ENCODE measurements around the gene IL12RB2. TPM values are rescaled to one million over a fixed set of nuclear protein-coding genes. Genes with fewer than 3 reads are reported as not detected.
"Not testable (repeated sequence)": the region's sequence is repeated elsewhere in the genome, so short reads cannot be mapped to it uniquely, and the experiment has no call there.

IL12RB2 gene
- total RNA-seq, 2 donors from 2014 or later, result 57.4 to 63.3 TPM

- Mint-ChIP-seq H3K9me3 (peaks cover 7% of the 10 kb centered on the region), H3K4me1 (no peaks in the 10 kb centered on the region), H3K27ac (no peak overlapping the region), H3K36me3 (ENCODE audit: low read depth) (peaks cover 100% of the 10 kb centered on the region), H3K4me3 (no peak overlapping the region), H3K27me3 (no peaks in the 10 kb centered on the region)
- no peak for ATAC-seq (replicated peaks)
Measured at GRCh38 chr1:67383999-67384638, 76.4 kb downstream of the IL12RB2 start.

GRCh38 chr1:67390041-67390887 lies 82.6 kb downstream of the IL12RB2 start:
- peaks cover 97% of the 10 kb centered on the region for H3K36me3 Mint-ChIP-seq (ENCODE audit: low read depth)
- peak; percentile 16 for ATAC-seq (replicated peaks)

GRCh38 chr1:67393240-67393639 lies 85.6 kb downstream of the IL12RB2 start:
- Mint-ChIP-seq H3K4me1 (peaks cover 4% of the 10 kb centered on the region), H3K4me3 (no peak overlapping the region), H3K27me3 (no peaks in the 10 kb centered on the region), H3K36me3 (ENCODE audit: low read depth) (peaks cover 97% of the 10 kb centered on the region), H3K27ac (no peak overlapping the region), H3K9me3 (peaks cover 3% of the 10 kb centered on the region)
- no peak for ATAC-seq (replicated peaks)

More at GRCh38 chr1:67390041-67390887, 82.6 kb downstream of the IL12RB2 start:
- peak overlapping the region; percentile 14 for H3K27ac Mint-ChIP-seq
- no peaks in the 10 kb centered on the region for H3K9me3 Mint-ChIP-seq
- H3K27me3 Mint-ChIP-seq, result no peaks in the 10 kb centered on the region
- H3K4me1 Mint-ChIP-seq, result no peaks in the 10 kb centered on the region
- H3K4me3 Mint-ChIP-seq, result no peak overlapping the region

DNA sequence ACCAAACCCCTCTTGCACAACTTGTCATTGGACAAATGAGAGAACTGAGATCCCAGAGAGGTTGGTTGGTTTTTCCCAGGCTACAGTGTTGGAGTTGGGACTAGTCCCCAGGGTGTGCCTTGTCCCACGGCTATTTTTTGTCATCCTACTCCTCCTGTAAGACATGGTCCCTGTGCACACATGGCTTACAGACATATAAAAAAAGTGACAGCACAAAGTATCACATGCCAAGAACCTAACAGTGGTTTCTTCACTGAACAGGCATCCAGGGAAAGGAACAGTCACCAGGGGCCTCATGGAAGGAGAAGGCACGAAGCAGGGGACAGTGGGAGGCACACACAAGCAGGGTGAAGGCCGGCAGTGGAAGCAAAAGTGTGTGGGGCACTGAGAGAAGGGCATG lies 86.1 kb downstream of the IL12RB2 start:
- Mint-ChIP-seq H3K27ac (no peak overlapping the region), H3K9me3 (peaks cover 4% of the 10 kb centered on the region), H3K36me3 (ENCODE audit: low read depth) (peaks cover 97% of the 10 kb centered on the region), H3K4me1 (peaks cover 4% of the 10 kb centered on the region), H3K27me3 (no peaks in the 10 kb centered on the region), H3K4me3 (no peak overlapping the region)
- no peak for ATAC-seq (replicated peaks)

DNA sequence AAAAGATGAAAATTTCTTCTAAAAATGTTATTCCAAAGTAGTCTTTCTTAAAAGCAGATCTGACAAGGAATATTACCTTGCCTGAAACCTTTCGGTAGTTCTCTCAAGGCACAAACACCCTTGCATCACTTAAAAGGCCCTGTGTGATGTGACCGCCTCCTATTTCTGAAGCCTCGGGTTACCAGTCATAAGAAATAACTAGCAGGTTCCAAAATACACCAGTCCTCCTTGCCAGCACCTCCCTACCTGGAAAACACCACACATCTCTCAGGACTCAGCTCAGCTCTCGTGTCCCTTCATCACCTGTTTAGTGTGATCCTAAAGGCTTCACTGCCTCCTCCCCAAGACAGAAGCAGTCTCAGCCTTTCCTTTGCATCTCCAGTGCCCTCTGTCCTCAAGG lies 86.9 kb downstream of the IL12RB2 start:
- peaks cover 97% of the 10 kb centered on the region for H3K36me3 Mint-ChIP-seq (ENCODE audit: low read depth)
- H3K4me3 Mint-ChIP-seq, result no peak overlapping the region
- H3K27ac Mint-ChIP-seq, result no peak overlapping the region
- peaks cover 4% of the 10 kb centered on the region for H3K9me3 Mint-ChIP-seq
- ATAC-seq (replicated peaks), result no peak
- H3K4me1 Mint-ChIP-seq, result peaks cover 4% of the 10 kb centered on the region
- no peaks in the 10 kb centered on the region for H3K27me3 Mint-ChIP-seq

GRCh38 chr1:67399199-67399993 lies 91.7 kb downstream of the IL12RB2 start:
- Mint-ChIP-seq H3K4me1 (peaks cover 16% of the 10 kb centered on the region), H3K27me3 (no peaks in the 10 kb centered on the region), H3K9me3 (peaks cover 4% of the 10 kb centered on the region), H3K27ac (peak overlapping the region; percentile 82), H3K36me3 (ENCODE audit: low read depth) (peaks cover 67% of the 10 kb centered on the region), H3K4me3 (peak overlapping the region; percentile 27)
- ATAC-seq (replicated peaks), result peak; percentile 42

GRCh38 chr1:67400029-67400786 lies 92.5 kb downstream of the IL12RB2 start:
- not testable (repeated sequence) for H3K9me3 Mint-ChIP-seq, H3K27me3 Mint-ChIP-seq
- Mint-ChIP-seq H3K4me1 (peaks cover 16% of the 10 kb centered on the region), H3K27ac (peak overlapping the region; percentile 82), H3K4me3 (peak overlapping the region; percentile 27), H3K36me3 (ENCODE audit: low read depth) (peaks cover 65% of the 10 kb centered on the region)
- ATAC-seq (replicated peaks), result peak; percentile 92

DNA sequence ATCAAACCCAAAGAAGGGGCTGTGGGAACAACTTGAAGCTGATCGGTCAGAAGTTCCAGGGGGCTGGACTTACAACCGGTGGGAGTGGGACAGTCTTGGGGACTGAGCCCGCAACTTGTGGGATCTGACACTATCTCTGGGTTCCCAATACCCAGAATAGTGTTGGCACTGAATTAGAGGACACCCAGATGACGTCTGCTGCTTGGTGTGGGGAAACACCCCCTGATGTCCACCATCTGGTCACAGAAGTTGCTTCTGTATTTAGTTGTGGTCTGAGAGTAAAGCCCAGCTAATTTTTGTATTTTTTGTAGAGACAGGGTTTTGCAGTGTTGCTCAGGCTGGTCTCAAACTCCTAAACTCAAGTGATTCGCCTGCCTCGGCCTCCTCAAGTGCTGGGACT lies 93.8 kb downstream of the IL12RB2 start:
- Mint-ChIP-seq H3K27ac (peak overlapping the region; percentile 10), H3K36me3 (ENCODE audit: low read depth) (peaks cover 60% of the 10 kb centered on the region)

GRCh38 chr1:67404212-67404620 lies 96.5 kb downstream of the IL12RB2 start:
- Mint-ChIP-seq H3K4me3 (no peak overlapping the region), H3K27ac (no peak overlapping the region), H3K36me3 (ENCODE audit: low read depth) (peaks cover 47% of the 10 kb centered on the region), H3K4me1 (peaks cover 12% of the 10 kb centered on the region), H3K9me3 (no peaks in the 10 kb centered on the region), H3K27me3 (no peaks in the 10 kb centered on the region)
- ATAC-seq (replicated peaks), result no peak

More for the DNA sequence above, 93.8 kb downstream of the IL12RB2 start:
- H3K4me1 Mint-ChIP-seq, result peaks cover 16% of the 10 kb centered on the region
- H3K27me3 Mint-ChIP-seq, result no peaks in the 10 kb centered on the region
- ATAC-seq (replicated peaks), result no peak
- peaks cover 4% of the 10 kb centered on the region for H3K9me3 Mint-ChIP-seq
- H3K4me3 Mint-ChIP-seq, result no peak overlapping the region

GRCh38 chr1:67405473-67406245 lies 98.0 kb downstream of the IL12RB2 start:
- Mint-ChIP-seq H3K9me3 (no peaks in the 10 kb centered on the region), H3K27ac (peak overlapping the region; percentile 43), H3K4me1 (peaks cover 8% of the 10 kb centered on the region), H3K4me3 (no peak overlapping the region), H3K36me3 (ENCODE audit: low read depth) (peaks cover 47% of the 10 kb centered on the region), H3K27me3 (no peaks in the 10 kb centered on the region)
- no peak for ATAC-seq (replicated peaks)

DNA sequence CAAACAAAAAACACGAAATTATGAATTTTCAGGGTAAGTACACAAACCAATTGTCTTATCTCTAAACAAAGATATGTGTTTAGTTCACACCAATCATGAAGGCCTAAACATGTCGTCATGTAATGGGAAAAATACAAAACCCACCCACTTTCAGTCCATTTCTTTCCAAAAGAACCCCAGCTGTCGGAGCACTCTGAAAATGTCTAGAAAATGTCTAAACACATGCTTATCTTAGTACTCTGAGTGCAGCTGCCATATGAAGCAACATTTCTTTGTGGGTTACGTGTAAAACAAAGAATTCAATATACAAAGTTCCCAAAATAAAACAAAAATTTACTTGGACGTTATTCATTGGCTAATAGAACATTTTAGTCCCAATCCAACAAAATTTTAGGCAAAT lies 99.8 kb downstream of the IL12RB2 start:
- Mint-ChIP-seq H3K27ac (peak overlapping the region; percentile 3), H3K4me1 (peaks cover 4% of the 10 kb centered on the region), H3K36me3 (ENCODE audit: low read depth) (peaks cover 61% of the 10 kb centered on the region), H3K4me3 (no peak overlapping the region), H3K27me3 (no peaks in the 10 kb centered on the region), H3K9me3 (no peaks in the 10 kb centered on the region)
- no peak for ATAC-seq (replicated peaks)

- peaks cover 4% of the 10 kb centered on the region for H3K4me1 Mint-ChIP-seq
- no peaks in the 10 kb centered on the region for H3K27me3 Mint-ChIP-seq
- H3K4me3 Mint-ChIP-seq, result no peak overlapping the region
- peak overlapping the region; percentile 3 for H3K27ac Mint-ChIP-seq
- ATAC-seq (replicated peaks), result no peak
- H3K36me3 Mint-ChIP-seq (ENCODE audit: low read depth), result peaks cover 67% of the 10 kb centered on the region
- H3K9me3 Mint-ChIP-seq, result no peaks in the 10 kb centered on the region
Measured at GRCh38 chr1:67408148-67408547, 100.5 kb downstream of the IL12RB2 start.

- Mint-ChIP-seq H3K4me1 (peaks cover 13% of the 10 kb centered on the region), H3K36me3 (ENCODE audit: low read depth) (peaks cover 97% of the 10 kb centered on the region)
- H3K27me3 Mint-ChIP-seq; H3K27ac Mint-ChIP-seq; H3K9me3 Mint-ChIP-seq; H3K4me3 Mint-ChIP-seq; ATAC-seq (replicated peaks): not testable (repeated sequence)
Measured at GRCh38 chr1:67413101-67413500, 105.4 kb downstream of the IL12RB2 start.

Data from activated T-helper 17 cell treated with anti-CD3 and anti-CD28 coated beads, Interleukin-2, amount 50 U/mL, for 72 hours (primary cell).